ENCODE data around the gene FLVCR1.

Gene FLVCR1

GRCh38 chr1:212914789-212915188, 56.7 kb downstream of the FLVCR1 start:
- no peak for TF ChIP-seq JUND (IDR thresholded peaks at IDR 0.05; ENCODE audit: low read depth)
- DNase-seq (ENCODE audit: low read depth in 1 of 2, low spot score in 1 of 2) = no peak
- in situ Hi-C loops (cut with HindIII; ENCODE audit: low pct_unique_long_range_greater_than_20kb, low sequenced_read_pairs) = no loop called here

- in situ Hi-C loops (cut with HindIII; ENCODE audit: low pct_unique_long_range_greater_than_20kb, low sequenced_read_pairs) = no loop called here
- TF ChIP-seq JUND (IDR thresholded peaks at IDR 0.05; ENCODE audit: low read depth) = no peak
- peak in 1 of 2 experiments; percentile 36 for DNase-seq (ENCODE audit: low read depth in 1 of 2, low spot score in 1 of 2)
Observed at GRCh38 chr1:212915245-212916091, 57.4 kb downstream of the FLVCR1 start.

DNA sequence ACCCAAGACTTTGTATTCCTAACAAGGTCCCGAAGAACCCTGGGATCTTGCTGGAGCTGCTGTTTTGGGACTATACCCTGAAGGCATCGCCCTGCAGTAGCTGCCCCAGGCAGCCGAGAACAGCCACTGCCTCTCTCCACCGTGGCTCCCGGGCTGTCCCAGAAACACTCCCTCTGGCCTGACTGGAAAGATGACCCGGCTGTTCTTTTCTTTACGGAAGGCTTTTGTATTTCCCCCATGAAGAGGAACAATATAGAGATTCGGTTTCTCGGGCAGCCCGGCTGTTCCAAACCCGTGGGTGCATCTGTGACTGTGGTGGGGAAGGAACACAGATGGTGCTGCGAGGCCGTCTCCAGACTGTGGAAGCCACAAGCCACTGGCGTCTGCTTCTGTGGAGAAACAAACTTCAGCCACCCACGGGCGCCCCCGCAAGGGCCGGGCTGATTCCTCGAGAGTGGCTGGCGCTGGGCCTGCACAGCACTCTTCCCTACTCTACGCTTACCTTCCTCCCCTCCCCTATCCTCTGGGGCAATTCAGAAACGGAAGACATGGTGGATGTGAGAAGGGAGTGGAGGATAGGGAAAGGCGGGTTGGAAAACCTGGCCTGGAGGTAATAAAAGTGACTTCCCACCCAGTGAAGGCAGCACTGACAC, 58.5 kb downstream of the FLVCR1 start:
- in situ Hi-C loops (cut with HindIII; ENCODE audit: low pct_unique_long_range_greater_than_20kb, low sequenced_read_pairs) = no loop called here
- DNase-seq (ENCODE audit: low read depth in 1 of 2, low spot score in 1 of 2) = peak in 1 of 2 experiments; percentile 30
- no peak for TF ChIP-seq JUND (IDR thresholded peaks at IDR 0.05; ENCODE audit: low read depth)

- in situ Hi-C loops (cut with HindIII; ENCODE audit: low pct_unique_long_range_greater_than_20kb, low sequenced_read_pairs) = no loop called here
- TF ChIP-seq JUND (IDR thresholded peaks at IDR 0.05; ENCODE audit: low read depth) = no peak
Observed at GRCh38 chr1:212917134-212917485, 59.0 kb downstream of the FLVCR1 start.

DNA sequence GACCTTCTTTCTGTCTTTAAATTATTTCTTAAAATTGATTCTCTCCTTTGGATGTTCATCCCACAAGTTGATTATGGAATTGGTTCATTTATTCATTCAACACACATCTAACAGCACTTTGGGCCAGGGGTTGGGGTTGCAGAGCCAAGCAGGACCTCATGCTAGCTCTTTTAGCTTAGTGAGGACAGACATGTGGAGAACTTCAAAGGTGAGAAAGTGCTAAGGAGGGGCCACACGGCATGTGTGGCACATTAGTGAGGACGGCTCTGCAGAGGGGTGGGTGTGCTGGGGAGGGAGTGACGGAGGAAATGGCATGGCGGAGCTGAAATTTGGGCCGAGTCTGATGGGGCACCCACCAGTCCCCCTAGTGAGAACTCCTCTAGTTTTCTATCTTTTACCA, 59.8 kb downstream of the FLVCR1 start:
- in situ Hi-C loops (cut with HindIII; ENCODE audit: low pct_unique_long_range_greater_than_20kb, low sequenced_read_pairs) = no loop called here
- DNase-seq (ENCODE audit: low read depth in 1 of 2, low spot score in 1 of 2) = no peak
- no peak for TF ChIP-seq JUND (IDR thresholded peaks at IDR 0.05; ENCODE audit: low read depth)

More at GRCh38 chr1:212917134-212917485, 59.0 kb downstream of the FLVCR1 start:
- no peak for DNase-seq (ENCODE audit: low read depth in 1 of 2, low spot score in 1 of 2)

GRCh38 chr1:212918824-212919223, 60.7 kb downstream of the FLVCR1 start:
- no peak for TF ChIP-seq JUND (IDR thresholded peaks at IDR 0.05; ENCODE audit: low read depth)
- in situ Hi-C loops (cut with HindIII; ENCODE audit: low pct_unique_long_range_greater_than_20kb, low sequenced_read_pairs) = no loop called here
- no peak for DNase-seq (ENCODE audit: low read depth in 1 of 2, low spot score in 1 of 2)

DNA sequence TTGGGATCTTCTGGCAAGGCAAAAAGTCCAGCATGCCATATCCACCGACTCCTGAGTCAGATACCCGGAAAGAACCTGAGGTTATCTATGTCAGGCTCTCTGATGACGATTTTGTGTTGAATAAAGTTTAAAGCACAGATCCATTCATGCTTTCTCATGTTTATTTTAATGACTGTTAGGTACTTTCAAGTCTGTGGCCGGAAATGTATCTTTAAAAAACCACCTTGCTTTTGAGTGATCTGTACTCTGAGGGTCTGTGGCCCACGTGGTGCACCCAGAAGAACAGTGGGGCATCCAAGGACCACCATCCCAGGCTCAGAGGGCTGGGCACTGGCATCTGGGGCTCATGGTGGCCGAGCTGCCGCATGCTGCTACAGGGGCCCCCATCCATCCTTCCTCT, 62.2 kb downstream of the FLVCR1 start:
- DNase-seq (ENCODE audit: low read depth in 1 of 2, low spot score in 1 of 2) = no peak
- no peak for TF ChIP-seq JUND (IDR thresholded peaks at IDR 0.05; ENCODE audit: low read depth)
- in situ Hi-C loops (cut with HindIII; ENCODE audit: low pct_unique_long_range_greater_than_20kb, low sequenced_read_pairs) = no loop called here

- DNase-seq (ENCODE audit: low read depth in 1 of 2, low spot score in 1 of 2) = peak in 1 of 2 experiments; percentile 48
- no peak for TF ChIP-seq JUND (IDR thresholded peaks at IDR 0.05; ENCODE audit: low read depth)
- in situ Hi-C loops (cut with HindIII; ENCODE audit: low pct_unique_long_range_greater_than_20kb, low sequenced_read_pairs) = no loop called here
Observed at GRCh38 chr1:212920896-212921295, 62.8 kb downstream of the FLVCR1 start.

GRCh38 chr1:212922016-212922415, 63.9 kb downstream of the FLVCR1 start:
- in situ Hi-C loops (cut with HindIII; ENCODE audit: low pct_unique_long_range_greater_than_20kb, low sequenced_read_pairs) = no loop called here
- TF ChIP-seq JUND (IDR thresholded peaks at IDR 0.05; ENCODE audit: low read depth) = no peak
- no peak for DNase-seq (ENCODE audit: low read depth in 1 of 2, low spot score in 1 of 2)

GRCh38 chr1:212926372-212926771, 68.3 kb downstream of the FLVCR1 start:
- DNase-seq (ENCODE audit: low read depth in 1 of 2, low spot score in 1 of 2) = no peak
- in situ Hi-C loops (cut with HindIII; ENCODE audit: low pct_unique_long_range_greater_than_20kb, low sequenced_read_pairs) = no loop called here
- no peak for TF ChIP-seq JUND (IDR thresholded peaks at IDR 0.05; ENCODE audit: low read depth)

DNA sequence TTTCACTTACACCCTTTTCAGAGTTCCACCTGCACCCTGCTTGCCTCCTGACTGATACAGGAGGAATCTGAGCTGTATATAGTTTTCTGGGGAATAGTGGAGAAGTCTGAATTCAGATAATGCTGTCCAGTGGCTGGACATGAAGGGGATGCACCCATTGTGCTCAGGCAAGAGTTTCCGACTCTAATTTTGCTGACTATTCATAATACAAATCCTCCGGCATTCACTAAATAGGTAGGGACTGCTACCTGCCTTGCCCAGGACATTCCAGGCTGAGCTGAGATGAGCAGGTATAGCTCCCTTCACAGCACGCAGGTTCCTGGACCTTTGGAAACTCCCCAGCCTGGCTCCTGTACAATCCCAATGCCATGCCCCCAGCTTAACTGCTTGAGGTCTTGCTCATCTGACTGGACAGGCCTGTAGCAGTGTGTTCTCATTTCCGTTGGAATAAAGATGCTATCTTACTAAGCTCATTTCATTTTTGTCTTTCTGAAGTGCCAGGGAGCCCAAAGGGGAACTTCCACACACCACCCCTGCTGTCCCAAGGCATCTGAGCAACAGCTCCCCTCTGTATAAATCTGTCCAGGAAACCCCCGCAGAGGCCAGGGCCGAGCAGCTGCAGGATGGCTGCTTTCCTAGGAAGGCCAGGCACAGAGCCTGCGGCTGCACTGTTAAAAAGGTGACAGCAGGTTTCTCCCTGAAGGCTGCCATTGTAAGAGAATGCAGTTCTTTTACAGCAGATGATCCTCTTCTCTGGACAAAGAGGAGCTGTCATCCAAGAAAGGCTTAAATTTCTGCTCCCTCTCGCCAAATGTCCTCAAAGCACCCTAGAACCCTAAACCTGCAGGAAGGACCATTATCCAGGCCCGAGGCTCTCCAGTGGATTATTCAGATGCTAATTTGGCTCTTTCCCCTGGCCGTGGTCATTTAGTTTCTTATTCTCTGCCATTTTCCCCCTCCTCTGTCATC, 70.5 kb downstream of the FLVCR1 start:
- in situ Hi-C loops (cut with HindIII; ENCODE audit: low pct_unique_long_range_greater_than_20kb, low sequenced_read_pairs) = no loop called here
- no peak for TF ChIP-seq JUND (IDR thresholded peaks at IDR 0.05; ENCODE audit: low read depth)
- DNase-seq (ENCODE audit: low read depth in 1 of 2, low spot score in 1 of 2) = peak in 1 of 2 experiments; percentile 47

GRCh38 chr1:212930986-212931678, 73.1 kb downstream of the FLVCR1 start:
- in situ Hi-C loops (cut with HindIII; ENCODE audit: low pct_unique_long_range_greater_than_20kb, low sequenced_read_pairs) = no loop called here
- no peak for DNase-seq (ENCODE audit: low read depth in 1 of 2, low spot score in 1 of 2)
- no peak for TF ChIP-seq JUND (IDR thresholded peaks at IDR 0.05; ENCODE audit: low read depth)

Data from T47D (cell line).